ENCODE data around the gene PRKAR1A.

The PRKAR1A gene

DNA sequence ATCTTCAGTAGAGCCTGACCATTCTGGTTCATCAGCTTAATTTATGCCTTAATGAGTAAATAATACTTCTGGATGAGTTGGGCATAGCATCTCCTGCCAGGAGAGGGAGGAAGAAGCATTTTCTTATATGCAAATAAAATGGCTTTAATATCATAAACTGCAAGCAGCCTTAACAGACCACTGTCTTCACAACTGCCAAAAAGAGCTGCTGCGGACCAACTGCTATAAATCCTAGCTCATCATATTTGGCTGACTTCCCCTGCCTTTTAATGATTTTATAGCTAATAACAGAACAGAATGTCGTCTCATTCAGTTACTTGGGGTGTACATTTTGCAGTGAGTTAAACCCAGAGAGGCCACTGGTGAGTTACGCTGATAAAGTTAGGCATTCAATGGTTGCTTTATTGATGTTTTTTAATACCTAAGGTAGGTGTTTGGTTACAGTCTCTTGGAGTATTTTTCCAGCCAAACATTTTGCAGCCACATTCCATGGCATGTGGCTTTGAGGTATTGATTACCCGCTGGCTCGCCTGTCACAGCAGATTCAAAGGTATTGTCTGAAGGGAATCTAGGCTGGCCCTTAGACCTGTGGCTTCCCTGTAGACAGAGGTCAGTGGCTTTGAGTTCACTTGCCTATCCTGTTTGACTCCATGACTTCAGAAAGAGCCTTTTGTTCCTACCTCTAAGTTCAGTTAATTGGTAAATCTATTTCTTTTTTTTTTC is 72.5 kb downstream of the PRKAR1A start:
- DNase-seq (ENCODE audit: low spot score), result no peak
- TF ChIP-seq, protein P1, sequence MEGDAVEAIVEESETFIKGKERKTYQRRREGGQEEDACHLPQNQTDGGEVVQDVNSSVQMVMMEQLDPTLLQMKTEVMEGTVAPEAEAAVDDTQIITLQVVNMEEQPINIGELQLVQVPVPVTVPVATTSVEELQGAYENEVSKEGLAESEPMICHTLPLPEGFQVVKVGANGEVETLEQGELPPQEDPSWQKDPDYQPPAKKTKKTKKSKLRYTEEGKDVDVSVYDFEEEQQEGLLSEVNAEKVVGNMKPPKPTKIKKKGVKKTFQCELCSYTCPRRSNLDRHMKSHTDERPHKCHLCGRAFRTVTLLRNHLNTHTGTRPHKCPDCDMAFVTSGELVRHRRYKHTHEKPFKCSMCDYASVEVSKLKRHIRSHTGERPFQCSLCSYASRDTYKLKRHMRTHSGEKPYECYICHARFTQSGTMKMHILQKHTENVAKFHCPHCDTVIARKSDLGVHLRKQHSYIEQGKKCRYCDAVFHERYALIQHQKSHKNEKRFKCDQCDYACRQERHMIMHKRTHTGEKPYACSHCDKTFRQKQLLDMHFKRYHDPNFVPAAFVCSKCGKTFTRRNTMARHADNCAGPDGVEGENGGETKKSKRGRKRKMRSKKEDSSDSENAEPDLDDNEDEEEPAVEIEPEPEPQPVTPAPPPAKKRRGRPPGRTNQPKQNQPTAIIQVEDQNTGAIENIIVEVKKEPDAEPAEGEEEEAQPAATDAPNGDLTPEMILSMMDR (IDR thresholded peaks at IDR 0.05; ENCODE audit: extremely low read depth, insufficient read depth, missing control alignments), result no peak
- in situ Hi-C loops (cut with MboI; ENCODE audit: low pct_unique_long_range_greater_than_20kb, low sequenced_read_pairs, unreplicated experiment), result no loop called here

DNA sequence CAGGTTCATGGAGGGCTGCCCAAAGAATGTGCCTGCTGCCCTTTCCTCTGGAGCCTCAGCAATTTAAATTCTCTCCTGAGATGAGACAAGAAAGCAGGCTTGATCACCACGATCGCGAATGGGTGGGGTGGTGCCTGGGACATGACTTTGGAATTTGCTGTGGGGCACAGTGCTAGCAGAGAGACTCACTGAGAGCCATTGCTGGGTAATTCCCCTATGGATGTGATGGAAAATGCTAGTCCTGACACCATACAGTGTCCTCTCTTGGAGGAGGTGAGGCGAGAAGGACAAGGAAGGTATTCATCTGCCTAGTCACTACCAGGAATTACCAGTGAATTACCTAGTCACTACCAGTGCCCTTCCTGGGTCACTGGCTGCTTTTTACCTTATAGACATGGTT is 73.4 kb downstream of the PRKAR1A start:
- TF ChIP-seq, protein P1 (IDR thresholded peaks at IDR 0.05; ENCODE audit: extremely low read depth, insufficient read depth, missing control alignments), result no peak

DNA sequence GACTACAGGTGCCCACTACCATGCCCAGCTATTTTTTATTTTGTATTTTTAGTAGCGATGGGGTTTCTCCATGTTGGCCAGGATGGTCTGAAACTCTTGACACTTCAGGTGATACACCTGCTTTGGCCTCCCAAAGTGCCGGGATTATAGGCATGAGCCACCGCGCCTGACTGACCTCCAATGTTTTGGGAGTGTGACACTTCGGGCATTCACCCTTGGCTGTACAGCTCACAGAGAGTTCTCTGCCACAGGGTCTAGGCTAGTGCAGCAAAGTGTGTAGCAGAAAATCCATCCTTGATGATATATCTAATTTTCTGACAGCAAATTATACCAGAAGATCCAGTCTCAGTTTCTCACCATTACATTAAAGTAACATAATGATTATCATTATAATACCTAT is 74.8 kb downstream of the PRKAR1A start:
- TF ChIP-seq, protein P1 (IDR thresholded peaks at IDR 0.05; ENCODE audit: extremely low read depth, insufficient read depth, missing control alignments), result no peak
- in situ Hi-C loops (cut with MboI; ENCODE audit: low pct_unique_long_range_greater_than_20kb, low sequenced_read_pairs, unreplicated experiment), result no loop called here
- DNase-seq (ENCODE audit: low spot score), result no peak

More for the DNA sequence above, 73.4 kb downstream of the PRKAR1A start:
- in situ Hi-C loops (cut with MboI; ENCODE audit: low pct_unique_long_range_greater_than_20kb, low sequenced_read_pairs, unreplicated experiment), result no loop called here
- DNase-seq (ENCODE audit: low spot score), result no peak

DNA sequence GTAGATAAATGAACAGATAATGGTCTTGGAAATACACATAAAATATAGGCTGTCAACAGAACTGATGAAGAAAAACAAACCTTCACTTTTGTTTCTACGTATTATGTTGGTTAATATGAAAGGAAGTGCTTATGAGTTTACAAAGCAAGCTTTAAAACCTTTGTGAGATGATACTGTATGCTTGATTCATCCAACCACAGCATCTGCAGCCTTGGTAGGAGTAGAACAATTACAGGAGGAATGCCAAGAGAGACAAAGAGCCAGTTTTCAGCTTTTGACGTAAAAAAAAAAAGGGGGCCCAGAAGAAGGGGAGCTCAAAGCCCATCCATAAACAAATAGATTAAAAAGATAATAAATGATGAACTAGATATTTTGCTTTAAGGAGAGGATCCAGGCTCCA is 75.6 kb downstream of the PRKAR1A start:
- DNase-seq (ENCODE audit: low spot score), result no peak
- TF ChIP-seq, protein P1 (IDR thresholded peaks at IDR 0.05; ENCODE audit: extremely low read depth, insufficient read depth, missing control alignments), result no peak
- in situ Hi-C loops (cut with MboI; ENCODE audit: low pct_unique_long_range_greater_than_20kb, low sequenced_read_pairs, unreplicated experiment), result no loop called here

DNA sequence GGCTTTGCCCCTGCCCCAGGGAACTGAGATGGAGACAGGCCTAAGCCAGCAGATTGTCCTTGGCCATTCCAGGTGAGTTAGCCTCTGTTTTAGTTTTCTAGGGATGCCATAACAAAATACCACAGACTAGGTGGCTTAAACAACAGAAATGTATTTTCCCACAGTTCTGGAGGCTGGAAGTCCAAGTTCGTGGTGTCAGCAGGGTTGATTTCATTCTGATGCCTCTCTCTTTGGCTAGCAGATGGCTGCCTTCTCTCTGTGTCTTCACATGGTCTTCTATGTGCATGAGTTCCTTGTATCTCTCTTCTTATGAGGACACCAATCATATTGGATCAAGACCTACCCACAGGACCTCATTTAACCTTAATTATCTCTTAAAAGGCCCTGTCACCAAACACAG is 76.1 kb downstream of the PRKAR1A start:
- in situ Hi-C loops (cut with MboI; ENCODE audit: low pct_unique_long_range_greater_than_20kb, low sequenced_read_pairs, unreplicated experiment), result no loop called here
- TF ChIP-seq, protein P1 (IDR thresholded peaks at IDR 0.05; ENCODE audit: extremely low read depth, insufficient read depth, missing control alignments), result no peak
- DNase-seq (ENCODE audit: low spot score), result no peak

DNA sequence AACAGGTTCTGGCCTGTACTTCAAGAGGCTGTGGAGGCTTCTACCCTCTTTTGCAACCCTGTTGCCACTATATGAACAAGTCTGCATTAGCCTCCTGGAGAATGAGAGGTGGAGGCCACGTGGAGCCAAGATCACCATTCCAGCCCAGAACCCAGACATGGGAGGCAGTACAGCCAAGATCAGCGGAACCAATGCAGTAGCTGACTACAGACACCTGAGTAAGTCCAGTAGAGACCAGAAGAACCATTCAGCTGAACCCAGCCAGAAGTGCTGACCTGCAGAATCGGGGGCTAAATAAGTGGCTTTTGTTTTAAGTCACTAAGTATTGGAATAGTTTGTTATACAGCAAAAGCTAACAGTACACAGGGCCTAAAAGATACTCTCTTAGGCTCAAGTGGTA is 76.9 kb downstream of the PRKAR1A start:
- in situ Hi-C loops (cut with MboI; ENCODE audit: low pct_unique_long_range_greater_than_20kb, low sequenced_read_pairs, unreplicated experiment), result no loop called here

More for the DNA sequence above, 76.9 kb downstream of the PRKAR1A start:
- DNase-seq (ENCODE audit: low spot score), result no peak
- TF ChIP-seq, protein P1 (IDR thresholded peaks at IDR 0.05; ENCODE audit: extremely low read depth, insufficient read depth, missing control alignments), result no peak
